PC-3 (cell line): ENCODE results near the gene CHAF1A. TPM values are rescaled to one million over a fixed set of nuclear protein-coding genes. Genes with fewer than 3 reads are reported as not detected.

Source experiments
- ATAC-seq: fragments of 200-7000 bp; cut with Tn5 transposase; 2 replicates; pipeline ENCODE4 v1.9.1; 2020; ENCODE audit warnings: mild to moderate bottlenecking, moderate library complexity
- BruUV-seq: library from RNA; stranded (reverse); fragments of 400-500 nt; replicated peaks from 2 replicates; lab custom pipeline; 2021; lab: Mats Ljungman, UMichigan
- CTCF ChIA-PET: fragments of 300-600 bp; sonication (Branson Sonifier 250); formaldehyde crosslinking; loops from one replicate; lab custom pipeline; 2022; ENCODE audit warnings: antibody characterized with exemption; lab: Charles Lee
- POLR2A ChIA-PET: fragments of 300-600 bp; sonication (Branson Sonifier 250); formaldehyde crosslinking; loops from one replicate; lab custom pipeline; 2022; ENCODE audit warnings: antibody characterized with exemption; ENCODE audit not compliant: unreplicated experiment; lab: Charles Lee
- DNase-seq: peaks from one replicate; pipeline ENCODE4 v3.0.0-alpha.2; 2015
- H2AFZ ChIP-seq: fragments of 300-600 bp; sonication (generic); 2 replicates; pipeline ENCODE4 v1.6.0; 2016; ENCODE audit warnings: antibody characterized with exemption, low read length
- H3F3A ChIP-seq: fragments of 300-600 bp; sonication (generic); one replicate; pipeline ENCODE4 v1.6.0; 2017; ENCODE audit warnings: antibody characterized with exemption, low read length, control low read depth, mild to moderate bottlenecking; ENCODE audit not compliant: unreplicated experiment
- H3K27ac ChIP-seq: fragments of 300-600 bp; sonication (generic); 2 replicates; pipeline ENCODE4 v1.5.1; 2016; ENCODE audit warnings: mild to moderate bottlenecking, low read length
- H3K27me3 ChIP-seq: fragments of 300-600 bp; sonication (generic); 2 replicates; pipeline ENCODE4 v1.6.1; 2016; ENCODE audit warnings: low read length, mixed read lengths
- H3K36me3 ChIP-seq: fragments of 300-600 bp; sonication (generic); 2 replicates; pipeline ENCODE4 v1.6.1; 2016; ENCODE audit warnings: low read depth, mixed run types, low read length, mixed read lengths
- H3K4me1 ChIP-seq: fragments of 300-600 bp; sonication (generic); 2 replicates; pipeline ENCODE4 v1.5.1; 2016; ENCODE audit warnings: low read length; ENCODE audit not compliant: insufficient read depth
- H3K4me2 ChIP-seq: fragments of 300-600 bp; sonication (generic); 2 replicates; pipeline ENCODE4 v1.6.0; 2016; ENCODE audit warnings: low read length
- H3K4me3 ChIP-seq: fragments of 300-600 bp; sonication (generic); 2 replicates; pipeline ENCODE4 v1.5.1; 2016; ENCODE audit warnings: mild to moderate bottlenecking, low read length, mixed read lengths
- H3K79me2 ChIP-seq: fragments of 300-600 bp; sonication (generic); 2 replicates; pipeline ENCODE4 v1.6.1; 2017; ENCODE audit warnings: low read length, mixed read lengths
- H3K9ac ChIP-seq: fragments of 300-600 bp; sonication (generic); 2 replicates; pipeline ENCODE4 v1.6.0; 2016; ENCODE audit warnings: mild to moderate bottlenecking, low read length
- H3K9me2 ChIP-seq: fragments of 300-600 bp; sonication (generic); replicated peaks from 2 replicates; pipeline ENCODE4 v1.6.1; 2016; ENCODE audit warnings: mixed run types, low read length, mixed read lengths
- H3K9me3 ChIP-seq: fragments of 300-600 bp; sonication (generic); 2 replicates; pipeline ENCODE4 v1.6.1; 2016; ENCODE audit warnings: low read length, mixed read lengths
- H4K20me1 ChIP-seq: fragments of 300-600 bp; sonication (generic); 2 replicates; pipeline ENCODE4 v1.6.1; 2016; ENCODE audit warnings: low read length, mixed read lengths
- CTCF ChIP-seq: fragments of 300-600 bp; sonication (generic); conservative IDR thresholded peaks from 2 replicates; pipeline ENCODE4 v1.5.1; 2017; ENCODE audit warnings: antibody characterized with exemption, low read depth, mild to moderate bottlenecking, low read length
- EZH2 ChIP-seq: fragments of 300-600 bp; sonication (generic); IDR thresholded peaks from one replicate; pipeline ENCODE4 v1.6.1; 2017; ENCODE audit warnings: antibody characterized with exemption, mild to moderate bottlenecking, low read length; ENCODE audit not compliant: unreplicated experiment
- EZH2phosphoT487 ChIP-seq: fragments of 300-600 bp; sonication (generic); IDR thresholded peaks from 2 replicates; pipeline ENCODE4 v1.6.1; 2018; ENCODE audit warnings: mild to moderate bottlenecking, antibody characterized with exemption, low read length, borderline replicate concordance
- intact Hi-C: fragments of 100-400 bp; cut with micrococcal nuclease; formaldehyde crosslinking; loops from 2 replicates; pipeline ENCODE4 v1.9.0; 2023
- total RNA-seq: library from RNA; depleted of rRNA; stranded (reverse); fragments of >200 nt; gene quantifications from 2 replicates; pipeline ENCODE4 v1.2.3, GENCODE V29; 2014

The CHAF1A gene
- total RNA-seq, 1 experiment from 2014 or later, result 48.9 TPM

- Histone ChIP-seq H3K27me3 (no peaks in the 10 kb centered on the region), H3K4me3 (no peak overlapping the region), H3K79me2 (peaks cover 55% of the 10 kb centered on the region), H4K20me1 (no peaks in the 10 kb centered on the region), H3F3A (no peaks in the 10 kb centered on the region), H3K36me3 (no peaks in the 10 kb centered on the region), H3K9me3 (no peaks in the 10 kb centered on the region), H3K4me1 (peaks cover 17% of the 10 kb centered on the region), H3K4me2 (no peak overlapping the region), H2AFZ (no peak overlapping the region), H3K9ac (no peak overlapping the region), H3K27ac (no peak overlapping the region), H3K9me2 (no peaks in the 10 kb centered on the region)
- POLR2A ChIA-PET, result no interaction called here
- intact Hi-C loops, result no loop called here
- CTCF ChIA-PET, result no interaction called here
- DNase-seq, result no peak
- ATAC-seq, result no peak
- TF ChIP-seq EZH2, result no peak
- TF ChIP-seq EZH2phosphoT487, result no peak
- peak; percentile 34; the same call in 1 of the 2 replicates for TF ChIP-seq CTCF
- BruUV-seq, result no TSS peak
These were observed 32.6 kb upstream of the CHAF1A start for GRCh38 chr19:4369888-4370260.

GRCh38 chr19:4370418-4371041 is 31.9 kb upstream of the CHAF1A start:
- Histone ChIP-seq H3K4me2 (no peak overlapping the region), H3K4me3 (no peak overlapping the region), H3K27ac (no peak overlapping the region), H3K9ac (no peak overlapping the region), H4K20me1 (no peaks in the 10 kb centered on the region), H3K27me3 (no peaks in the 10 kb centered on the region), H3K9me2 (no peaks in the 10 kb centered on the region), H2AFZ (no peak overlapping the region), H3K36me3 (no peaks in the 10 kb centered on the region), H3K4me1 (peaks cover 24% of the 10 kb centered on the region), H3K9me3 (no peaks in the 10 kb centered on the region), H3F3A (peaks cover 2% of the 10 kb centered on the region), H3K79me2 (peaks cover 55% of the 10 kb centered on the region)
- no peak for TF ChIP-seq CTCF
- TF ChIP-seq EZH2, result no peak
- TF ChIP-seq EZH2phosphoT487, result no peak
- no peak for DNase-seq
- BruUV-seq, result no TSS peak
- POLR2A ChIA-PET, result no interaction called here
- CTCF ChIA-PET, result no interaction called here
- intact Hi-C loops, result no loop called here
- ATAC-seq, result no peak
